ENCODE results near the gene GLT1D1.
"Not testable (repeated sequence)": the region's sequence is repeated elsewhere in the genome, so short reads cannot be mapped to it uniquely, and the experiment has no call there.

Gene GLT1D1

DNA sequence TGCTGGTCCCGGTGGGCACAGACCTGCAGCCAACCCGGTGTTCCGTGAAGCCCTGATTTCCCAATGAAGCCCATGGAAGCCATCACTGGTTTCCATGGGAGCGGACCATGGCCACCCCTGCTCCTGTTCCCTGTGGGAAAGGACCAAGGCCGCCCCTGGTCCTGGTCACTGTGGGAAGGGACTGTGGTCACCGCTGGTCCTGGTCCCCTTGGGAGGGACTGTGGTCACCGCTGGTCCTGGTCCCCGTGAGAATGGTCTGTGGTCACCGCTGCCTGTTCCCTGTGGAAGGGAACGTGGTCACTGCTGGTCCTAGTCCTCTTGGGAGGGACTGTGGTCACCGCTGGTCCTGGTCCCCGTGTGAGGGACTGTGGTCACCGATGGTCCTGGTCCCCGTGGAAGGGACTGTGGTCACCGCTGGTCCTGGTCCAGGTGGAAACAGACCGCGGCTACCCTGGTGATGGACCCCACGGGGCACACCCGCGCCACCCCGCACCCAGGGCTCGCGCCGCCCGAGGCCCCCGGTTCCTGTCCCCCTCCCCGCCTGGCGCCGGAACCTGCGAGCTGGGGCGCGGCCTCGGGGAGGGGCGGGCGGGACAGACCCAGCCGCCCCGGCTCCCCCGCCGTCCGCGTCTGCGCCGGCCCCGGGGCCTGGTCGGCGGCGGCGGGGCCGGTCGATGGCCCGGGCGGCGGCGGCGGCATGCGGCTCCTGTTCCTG, at the start of gene GLT1D1:
TSS of gene GLT1D1 (plus strand) at position 594 of the 715 bp plus-strand sequence. CDS start at position 698, 104 bp downstream.
- DNase-seq = no peak

DNA sequence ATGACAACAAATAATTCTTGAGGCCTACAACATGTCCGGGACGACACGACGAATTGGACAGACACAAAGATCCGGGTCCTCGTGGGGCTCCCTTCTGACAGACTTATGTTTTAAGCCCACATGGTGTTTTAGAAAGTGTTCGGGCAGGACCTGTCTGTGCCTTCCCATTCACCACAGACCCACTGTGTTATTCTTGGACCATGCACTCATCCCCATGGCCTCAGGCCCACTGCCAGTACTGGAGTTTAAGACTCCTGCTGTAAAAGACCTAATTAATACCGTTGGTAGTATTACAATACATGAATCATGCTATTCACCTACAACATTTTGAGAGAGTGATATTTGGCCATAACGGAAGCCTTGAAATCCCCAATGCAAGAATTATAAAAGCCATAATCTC, 49.5 kb upstream of the GLT1D1 start:
- DNase-seq = no peak

DNA sequence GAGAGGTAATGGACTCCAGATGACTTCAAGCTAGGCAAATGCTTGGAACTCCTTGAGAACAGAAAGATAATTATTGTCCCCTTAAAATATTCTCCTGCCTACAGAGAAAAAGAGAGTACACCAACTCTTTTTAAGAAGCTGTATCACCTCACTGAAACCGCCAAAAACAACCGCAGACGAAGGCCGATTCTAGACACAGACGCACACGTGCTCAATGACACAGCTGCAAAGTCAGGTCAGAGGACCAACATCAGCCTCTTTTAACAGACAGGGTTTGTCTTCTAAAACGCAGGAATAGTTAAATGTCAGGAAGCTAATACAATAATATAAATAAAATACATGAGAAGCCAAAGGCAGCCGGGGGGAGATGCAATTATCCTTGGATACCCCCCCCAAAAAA, 48.5 kb upstream of the GLT1D1 start:
- DNase-seq = no peak

GRCh38 chr12:128805406-128805805, 47.9 kb upstream of the GLT1D1 start:
- DNase-seq = not testable (repeated sequence)

- DNase-seq = no peak
Measured at GRCh38 chr12:128806573-128806972, 46.7 kb upstream of the GLT1D1 start.

GRCh38 chr12:128807161-128807724, 46.0 kb upstream of the GLT1D1 start:
- no peak for DNase-seq

DNA sequence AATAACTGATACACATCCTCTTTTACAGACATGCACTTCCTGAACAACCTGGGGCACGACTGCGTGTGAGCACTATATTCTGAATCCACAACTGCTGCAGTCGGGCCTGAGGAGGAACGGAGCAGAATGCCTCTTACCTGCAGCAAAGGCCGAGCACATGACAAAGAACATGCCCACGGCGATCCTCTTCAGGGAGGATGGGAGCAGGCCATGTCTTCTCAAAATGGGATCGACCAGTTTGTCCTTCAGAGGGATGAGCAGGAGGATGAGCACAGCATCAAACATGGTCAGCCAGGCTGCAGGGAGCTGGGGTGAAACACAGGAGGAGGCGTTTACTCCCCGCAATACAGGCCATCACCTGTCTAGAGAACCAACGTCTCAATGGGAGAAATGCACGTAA, 44.6 kb upstream of the GLT1D1 start:
- DNase-seq = no peak

DNA sequence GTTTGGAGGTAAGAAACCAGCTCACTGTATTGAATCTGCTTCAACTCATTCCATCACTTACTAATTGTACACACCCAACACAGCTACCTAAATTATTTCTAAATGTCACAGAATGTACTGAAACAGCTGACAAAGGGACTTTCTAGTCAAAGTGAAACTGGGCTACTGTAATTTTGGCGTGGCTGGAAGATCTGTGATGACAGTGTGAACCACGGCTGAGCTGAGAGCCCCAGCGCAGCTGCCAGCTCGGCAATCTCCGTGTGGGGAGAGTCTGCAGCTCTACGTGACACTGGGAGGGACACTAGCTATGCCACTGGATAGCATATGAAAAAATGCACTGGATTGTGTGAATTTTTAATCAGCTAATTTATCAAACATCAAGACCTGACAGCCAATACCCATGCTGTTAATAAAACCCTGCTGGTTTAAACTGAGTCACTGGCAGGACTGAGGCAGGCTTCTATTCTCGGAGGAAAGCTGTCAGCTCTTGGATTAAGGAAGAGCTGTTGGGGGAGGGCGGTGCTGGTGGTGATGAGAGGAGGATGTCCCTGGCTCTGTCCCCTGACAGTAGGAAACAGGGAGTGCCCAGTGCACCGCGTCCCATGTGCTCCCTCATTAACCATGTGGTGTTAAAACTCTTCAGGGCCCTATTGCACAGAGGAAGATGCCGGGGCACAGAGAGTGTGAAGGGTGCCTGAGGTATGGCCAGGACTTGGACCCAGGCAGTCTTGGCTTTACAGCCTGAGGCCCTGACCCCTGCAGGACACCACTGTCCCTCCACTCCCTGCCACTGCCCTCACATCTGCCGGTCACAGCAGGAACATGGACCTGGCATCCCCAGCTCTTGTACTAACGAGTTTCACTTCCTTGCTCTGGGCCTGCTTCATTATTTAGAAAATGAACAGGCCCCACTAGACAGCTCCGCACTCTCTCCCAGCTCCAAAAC, 42.8 kb upstream of the GLT1D1 start:
- DNase-seq = no peak

- DNase-seq = no peak
Measured at GRCh38 chr12:128811806-128812205, 41.5 kb upstream of the GLT1D1 start.

GRCh38 chr12:128813392-128813791, 39.9 kb upstream of the GLT1D1 start:
- no peak for DNase-seq

- DNase-seq = no peak
Measured at GRCh38 chr12:128813883-128814282, 39.4 kb upstream of the GLT1D1 start.

DNA sequence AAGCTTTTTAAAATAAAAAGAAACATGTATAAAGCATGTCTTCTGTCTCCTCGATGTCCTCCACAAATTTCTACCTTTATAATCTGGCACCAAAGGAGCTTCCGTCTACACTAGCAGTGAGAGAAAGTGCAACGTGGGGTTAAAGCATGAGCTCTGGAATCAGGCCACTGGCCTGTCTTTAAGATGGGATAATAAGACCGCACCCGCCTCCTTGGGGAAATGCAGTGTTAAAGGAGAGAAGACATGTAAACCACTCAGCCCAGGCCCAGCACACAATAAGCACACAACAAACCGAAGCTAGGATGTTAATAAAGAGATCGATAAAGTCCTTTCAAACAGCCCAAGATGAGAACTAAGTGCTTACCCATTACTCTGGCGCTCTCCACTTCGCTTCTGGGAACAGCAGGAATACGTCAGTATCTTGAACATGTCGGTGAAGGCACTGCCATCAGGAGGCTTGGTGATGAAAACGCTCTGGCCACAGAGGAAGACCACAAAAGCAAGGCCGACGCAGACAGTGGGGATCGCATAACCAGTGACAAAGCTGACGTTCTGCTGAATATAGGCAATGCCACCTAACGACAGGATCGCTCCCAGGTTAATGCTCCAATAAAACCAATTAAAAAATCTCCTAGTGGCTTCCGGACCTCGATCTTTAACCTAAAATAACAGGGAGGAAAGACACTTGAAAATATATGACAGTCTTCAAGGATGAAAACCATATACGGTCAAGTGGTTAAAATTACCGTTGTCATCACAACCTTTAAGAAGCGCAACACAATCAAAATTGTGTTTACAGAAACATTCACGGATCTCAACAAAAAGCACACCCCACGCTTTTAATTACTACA, 38.6 kb upstream of the GLT1D1 start:
- no peak for DNase-seq

- no peak for DNase-seq
Measured at GRCh38 chr12:128815779-128816642, 37.3 kb upstream of the GLT1D1 start.

DNA sequence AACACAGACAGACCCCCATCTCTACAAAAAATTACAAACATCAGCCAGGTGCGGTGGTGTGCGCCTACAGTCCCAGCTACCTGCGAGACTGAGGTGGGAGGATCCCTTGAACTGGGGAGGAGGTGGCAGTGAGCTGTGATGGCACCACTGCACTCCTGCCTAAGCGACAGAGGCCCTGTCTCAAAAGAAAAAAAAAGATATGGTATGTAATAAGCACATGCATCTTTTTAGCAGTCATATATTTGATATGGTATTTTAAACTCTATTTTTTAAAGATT, 36.7 kb upstream of the GLT1D1 start:
- DNase-seq = no peak

DNA sequence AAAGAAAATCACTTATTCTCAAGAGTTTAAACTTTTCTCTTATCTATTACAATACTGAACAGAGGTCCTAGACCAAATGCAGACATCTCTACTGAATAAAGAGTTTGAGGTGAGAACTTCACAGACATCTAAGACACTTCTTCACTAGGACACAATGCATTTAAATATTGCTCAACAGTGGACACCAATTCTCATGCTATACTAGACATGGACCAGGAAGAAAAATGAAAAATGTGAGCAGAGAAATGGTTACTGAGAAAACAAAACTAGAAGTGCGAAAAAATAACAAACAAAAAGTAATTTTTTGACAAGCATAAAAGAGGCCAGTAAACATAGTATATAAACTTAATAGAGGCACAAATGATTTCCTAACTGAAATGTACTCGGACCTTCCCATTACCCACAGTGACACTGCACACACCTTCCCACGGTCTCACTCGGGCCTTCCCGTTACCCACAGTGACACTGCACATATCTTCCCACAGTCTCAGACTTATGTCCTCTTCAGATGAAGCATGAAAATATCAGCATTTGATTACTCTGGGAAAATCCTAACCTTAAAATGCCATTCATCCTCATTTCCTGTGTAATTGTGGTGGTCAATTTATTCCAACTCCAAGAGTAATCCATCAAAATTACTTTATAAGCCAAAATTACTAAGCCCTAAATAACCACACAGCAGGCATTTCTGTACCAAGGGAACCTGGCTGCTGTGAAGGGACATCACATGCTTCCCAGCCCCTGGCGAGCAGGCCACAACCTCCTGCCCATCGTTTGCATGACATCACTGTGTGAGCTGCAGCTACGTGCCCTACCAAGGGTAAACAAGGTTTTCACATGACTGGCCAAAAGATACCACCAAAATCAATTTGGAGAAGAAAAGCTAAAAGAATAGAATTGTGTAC, 35.9 kb upstream of the GLT1D1 start:
- peak; percentile 20 for DNase-seq

DNA sequence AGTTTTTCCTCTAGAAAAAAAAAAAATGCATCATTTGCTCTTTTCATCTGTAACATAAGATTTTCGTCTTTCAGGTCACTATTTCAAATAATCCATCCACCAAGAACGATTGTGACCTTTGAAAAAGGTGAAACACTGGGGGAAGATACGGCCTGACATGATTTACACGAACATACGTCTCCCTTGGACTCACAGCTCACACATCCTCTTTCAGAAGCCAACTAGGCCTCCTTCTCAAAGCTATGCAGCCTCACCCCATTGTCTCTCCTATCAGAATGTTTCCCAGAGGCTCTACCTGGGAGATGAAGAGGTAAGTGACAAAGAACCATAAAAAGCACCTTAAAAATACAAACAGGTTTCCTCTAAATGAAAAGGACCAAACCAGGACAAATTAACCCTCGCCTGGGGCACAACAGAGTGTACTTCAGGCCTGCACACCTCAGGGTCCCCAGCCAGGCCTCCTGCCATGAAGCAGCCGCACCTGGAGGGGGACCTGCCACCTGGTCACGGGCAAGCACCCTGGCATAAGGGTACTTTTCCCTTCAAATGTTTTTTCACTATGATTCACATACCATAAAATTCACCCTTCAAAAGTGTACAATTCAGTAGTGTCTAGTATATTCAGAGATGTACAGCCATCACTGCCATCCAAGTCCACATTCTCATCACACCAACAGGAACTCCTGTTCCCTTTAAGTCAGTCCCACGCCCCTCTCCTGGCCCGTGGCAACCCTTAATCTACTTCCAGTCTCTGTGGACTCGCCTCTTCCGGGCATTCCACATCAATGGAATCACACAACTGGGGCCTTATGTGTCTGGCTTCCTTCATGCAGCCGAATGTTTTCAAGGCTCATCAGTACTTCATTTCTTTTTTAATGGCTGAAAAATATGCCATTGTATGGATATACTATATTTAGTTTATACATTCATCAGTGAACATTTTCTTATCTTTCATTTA, 34.9 kb upstream of the GLT1D1 start:
- DNase-seq = no peak

DNA sequence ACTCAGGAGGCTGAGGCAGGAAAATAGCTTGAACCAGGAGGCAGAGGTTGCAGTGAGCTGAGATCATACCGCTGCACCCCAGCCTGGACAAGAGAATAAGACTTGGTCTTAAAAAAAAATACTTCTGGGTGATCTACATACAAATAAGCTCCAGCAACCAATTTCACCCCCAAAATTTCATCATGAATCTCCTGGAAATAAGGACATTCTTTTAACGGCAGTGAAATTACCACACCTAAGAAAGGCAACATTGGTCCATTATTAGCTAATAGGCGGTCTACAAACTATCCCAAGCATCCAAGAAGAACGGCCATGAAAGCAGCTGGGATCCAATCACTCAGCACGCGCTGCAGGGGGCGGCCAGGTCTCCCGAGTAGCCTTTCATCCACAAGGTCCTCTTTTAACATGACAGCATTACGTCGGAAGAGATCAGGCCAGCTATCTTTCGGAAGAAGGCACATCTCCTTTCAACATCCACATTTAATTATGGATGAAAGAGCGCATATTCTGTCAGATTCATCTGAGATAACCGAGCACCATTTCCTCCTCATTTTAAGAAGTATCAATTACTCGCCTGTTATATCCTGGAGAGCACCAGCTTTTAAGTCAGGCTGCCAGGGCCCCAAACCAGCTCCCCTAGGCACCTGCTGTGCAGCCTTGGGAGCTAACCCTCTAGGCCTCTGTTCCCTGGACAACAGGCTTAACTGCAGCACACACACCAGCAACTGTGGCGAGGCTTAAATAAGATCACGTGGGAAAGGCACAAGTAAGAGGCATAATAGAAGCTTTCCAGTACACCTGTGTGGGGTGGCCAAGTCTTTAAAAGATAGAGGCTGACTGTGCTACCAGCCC, 33.8 kb upstream of the GLT1D1 start:
- DNase-seq = no peak

DNA sequence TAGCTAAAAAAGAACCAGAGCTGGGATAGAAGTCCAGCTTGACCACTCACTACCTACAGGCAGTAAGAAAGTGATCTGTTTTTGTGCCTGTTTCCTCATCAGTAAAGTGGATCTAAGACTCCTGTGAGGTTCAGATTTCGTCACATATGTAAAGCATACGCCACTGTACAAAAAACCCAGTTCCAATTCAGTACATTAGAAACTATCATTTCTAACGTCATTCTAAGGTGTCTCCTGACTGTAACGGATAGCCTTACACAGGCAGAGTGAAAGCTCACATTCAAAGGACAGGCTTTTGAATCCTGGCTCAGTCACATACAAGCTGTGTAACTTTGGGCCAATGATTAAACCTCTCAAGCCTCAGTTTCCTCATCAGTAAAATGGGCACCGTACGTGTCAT, 33.0 kb upstream of the GLT1D1 start:
- DNase-seq = no peak
